CD4-positive, alpha-beta T cell (primary cell): Measurements from ENCODE around the gene HLA-DOA. TPM values are rescaled to one million over a fixed set of nuclear protein-coding genes. Genes with fewer than 3 reads are reported as not detected.
A peak's percentile ranks its signal among the peaks of the same experiment; 100 is the strongest.

Experiments
- ATAC-seq: fragments of 200-7000 bp; cut with Tn5 transposase; one replicate; pipeline ENCODE4 v1.10.0; 2022; ENCODE audit warnings: mild to moderate bottlenecking; ENCODE audit not compliant: poor library complexity
- CTCF ChIA-PET: fragments of 350-600 bp; sonication (Branson Sonifier 250); formaldehyde crosslinking; loops from one replicate; lab custom pipeline; 2021; ENCODE audit warnings: antibody characterized with exemption, inconsistent platforms; lab: Charles Lee
- POLR2A ChIA-PET: fragments of 350-600 bp; sonication (Branson Sonifier 250); formaldehyde crosslinking; loops from one replicate; lab custom pipeline; 2021; ENCODE audit warnings: antibody characterized with exemption, inconsistent platforms; lab: Charles Lee
- DNase-seq, 14 experiments: peaks; one replicate each; pipeline ENCODE4 v3.0.0-alpha.2; 2013 to 2020; ENCODE audit warnings: mixed read lengths in 2 of 14
- H3K27ac ChIP-seq, 2 donors: one replicate each; pipeline versions ENCODE4 v1.5.1 to v1.7.0; 2013; ENCODE audit warnings: low read length in 2 of 2, low read depth in 1 of 2, mild to moderate bottlenecking in 1 of 2
- H3K27me3 ChIP-seq, 2 experiments: 1 replicate in 1 of 2; 2 replicates in 1 of 2; pipeline versions ENCODE4 v1.6.1 to v1.7.0; 2013; ENCODE audit warnings: low read length in 2 of 2, control low read depth in 1 of 2, mild to moderate bottlenecking in 1 of 2, moderate library complexity in 1 of 2; ENCODE audit not compliant: insufficient read depth in 2 of 2, control insufficient read depth in 1 of 2
- H3K36me3 ChIP-seq: one replicate; pipeline ENCODE4 v1.6.1; 2013; ENCODE audit warnings: low read length, control low read depth; ENCODE audit not compliant: insufficient read depth
- H3K4me1 ChIP-seq: one replicate; pipeline ENCODE4 v1.6.1; 2013; ENCODE audit warnings: low read length, control low read depth; ENCODE audit not compliant: insufficient read depth
- H3K4me3 ChIP-seq: one replicate; pipeline ENCODE4 v1.5.1; 2013; ENCODE audit warnings: mild to moderate bottlenecking, low read length, moderate library complexity
- H3K9me3 ChIP-seq, 2 experiments: 1 replicate in 1 of 2; 2 replicates in 1 of 2; pipeline versions ENCODE4 v1.6.1 to v1.7.0; 2013; ENCODE audit warnings: low read length in 2 of 2, mild to moderate bottlenecking in 2 of 2, control low read depth in 1 of 2, moderate library complexity in 1 of 2; ENCODE audit not compliant: control insufficient read depth in 1 of 2, insufficient read depth in 1 of 2
- H3K27ac Mint-ChIP-seq: one replicate; pipeline ENCODE4 v1.8.0; 2020; ENCODE audit warnings: mixed read lengths
- H3K27me3 Mint-ChIP-seq: one replicate; pipeline ENCODE4 v1.8.0; 2021; ENCODE audit warnings: mixed read lengths
- H3K36me3 Mint-ChIP-seq: one replicate; pipeline ENCODE4 v1.8.0; 2021; ENCODE audit warnings: low read depth, mixed read lengths
- H3K4me1 Mint-ChIP-seq: one replicate; pipeline ENCODE4 v1.8.0; 2021; ENCODE audit warnings: low read depth, mixed read lengths
- H3K4me3 Mint-ChIP-seq: one replicate; pipeline ENCODE4 v1.8.0; 2020; ENCODE audit warnings: mild to moderate bottlenecking, mixed read lengths
- H3K9me3 Mint-ChIP-seq: one replicate; pipeline ENCODE4 v1.8.0; 2020; ENCODE audit warnings: mixed read lengths
- intact Hi-C, 2 experiments: fragments of 100-400 bp; cut with DNase I in 1 of 2; cut with micrococcal nuclease in 1 of 2; formaldehyde crosslinking; loops; one replicate each; pipeline versions ENCODE4 v1.15.1 to v1.9.0; 2023 to 2025; cut with DNase I, micrococcal nuclease
- total RNA-seq, 174 experiments: library from RNA in 2 of 174; stranded (reverse) in 2 of 174; gene quantifications; one replicate each; pipeline ENCODE4 v1.2.3 and lab custom pipeline; 2021 to 2026
- TF ChIP-seq, protein P1 (sequence below): fragments of 200-600 bp; IDR thresholded peaks from one replicate; pipeline ENCODE4 v1.8.0; 2022; ENCODE audit warnings: antibody characterized with exemption, mild to moderate bottlenecking

The HLA-DOA gene
- total RNA-seq, 2 experiments from 2014 or later, result 5.9 to 6.1 TPM

DNA sequence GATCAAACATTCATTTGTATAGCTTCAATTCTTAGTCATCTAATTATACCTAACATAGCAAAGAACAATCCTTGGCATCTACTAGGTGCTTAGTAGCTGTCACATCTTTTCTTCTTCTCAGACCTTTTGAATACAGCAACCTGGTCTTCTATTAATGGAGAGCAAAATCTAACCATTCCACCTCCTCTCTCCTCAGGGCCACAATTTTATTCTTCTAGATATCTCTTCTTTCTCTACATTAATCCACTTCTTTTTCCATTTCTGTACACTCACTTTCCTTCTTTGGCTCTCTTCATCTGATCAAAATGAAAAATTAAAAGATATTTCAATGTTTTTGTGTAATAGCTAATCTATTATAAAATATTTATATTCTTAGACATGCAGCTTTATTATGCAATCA is 9.0 kb upstream of the HLA-DOA start:
- Mint-ChIP-seq H3K36me3 (no peaks in the 10 kb centered on the region), H3K27me3 (peaks cover 5% of the 10 kb centered on the region), H3K9me3 (no peaks in the 10 kb centered on the region), H3K4me1 (peaks cover 36% of the 10 kb centered on the region), H3K27ac (peak overlapping the region; percentile 70), H3K4me3 (no peak overlapping the region)
- Histone ChIP-seq H3K9me3 (no peaks in the 10 kb centered on the region), H3K27ac (no peak overlapping the region), H3K4me3 (peak overlapping the region; percentile 30), H3K27me3 (peaks cover 8 to 10% of the 10 kb centered on the region in 2 experiments), H3K36me3 (no peaks in the 10 kb centered on the region), H3K4me1 (peaks cover 21% of the 10 kb centered on the region)
- ATAC-seq, result no peak
- ChIA-PET CTCF (interaction anchor here (1.1 kb wide), 1 partner anchor 230 kb away, joined by 3 read pairs; no protein-coding TSS in a partner anchor), POLR2A (interaction anchor here (1.1 to 2.4 kb wide), 4 partner anchors 45 to 231 kb away, joined by 4 to 14 read pairs (median 10); partner anchors contain the start of gene HLA-DPB1)
- no peak for DNase-seq
- intact Hi-C loops, result no loop called here
- TF ChIP-seq, protein P1, sequence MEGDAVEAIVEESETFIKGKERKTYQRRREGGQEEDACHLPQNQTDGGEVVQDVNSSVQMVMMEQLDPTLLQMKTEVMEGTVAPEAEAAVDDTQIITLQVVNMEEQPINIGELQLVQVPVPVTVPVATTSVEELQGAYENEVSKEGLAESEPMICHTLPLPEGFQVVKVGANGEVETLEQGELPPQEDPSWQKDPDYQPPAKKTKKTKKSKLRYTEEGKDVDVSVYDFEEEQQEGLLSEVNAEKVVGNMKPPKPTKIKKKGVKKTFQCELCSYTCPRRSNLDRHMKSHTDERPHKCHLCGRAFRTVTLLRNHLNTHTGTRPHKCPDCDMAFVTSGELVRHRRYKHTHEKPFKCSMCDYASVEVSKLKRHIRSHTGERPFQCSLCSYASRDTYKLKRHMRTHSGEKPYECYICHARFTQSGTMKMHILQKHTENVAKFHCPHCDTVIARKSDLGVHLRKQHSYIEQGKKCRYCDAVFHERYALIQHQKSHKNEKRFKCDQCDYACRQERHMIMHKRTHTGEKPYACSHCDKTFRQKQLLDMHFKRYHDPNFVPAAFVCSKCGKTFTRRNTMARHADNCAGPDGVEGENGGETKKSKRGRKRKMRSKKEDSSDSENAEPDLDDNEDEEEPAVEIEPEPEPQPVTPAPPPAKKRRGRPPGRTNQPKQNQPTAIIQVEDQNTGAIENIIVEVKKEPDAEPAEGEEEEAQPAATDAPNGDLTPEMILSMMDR, result no peak

DNA sequence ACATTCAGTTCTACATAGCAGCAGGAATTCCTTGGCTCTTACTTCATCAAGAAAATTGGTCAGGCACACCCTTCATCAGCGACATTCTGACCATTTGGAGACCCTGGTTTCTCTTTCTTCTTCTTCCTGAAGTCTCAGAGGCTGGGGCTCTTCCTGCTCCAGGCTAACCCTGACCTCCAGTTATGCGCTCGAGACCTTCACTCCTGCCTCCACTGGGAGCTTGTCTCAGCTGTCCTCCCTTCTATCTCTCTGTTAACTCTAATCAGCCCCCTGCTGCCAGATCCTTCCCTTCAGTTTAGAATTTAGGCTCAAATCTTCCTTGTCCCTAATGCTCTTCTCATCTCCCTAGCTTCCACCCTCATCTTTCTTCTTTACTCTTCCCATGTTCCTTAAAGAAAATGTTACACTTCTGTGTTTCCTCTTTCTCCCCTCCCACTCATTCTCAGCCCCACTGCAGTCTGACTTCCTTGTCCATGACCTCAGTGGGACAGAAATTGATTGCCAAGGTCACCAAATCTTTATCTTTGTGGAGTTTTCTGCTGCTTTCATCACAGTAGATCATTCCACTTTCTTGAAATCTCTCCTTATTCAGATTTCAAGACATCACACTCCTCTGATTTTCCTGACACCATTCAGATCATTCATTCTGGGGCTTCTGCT is 8.4 kb upstream of the HLA-DOA start:
- CTCF ChIA-PET, result interaction anchor here (1.1 kb wide), 1 partner anchor 231 kb away, joined by 3 read pairs; no protein-coding TSS in a partner anchor
- no peaks in the 10 kb centered on the region for H3K9me3 Mint-ChIP-seq
- no peak overlapping the region for H3K27ac ChIP-seq

DNA sequence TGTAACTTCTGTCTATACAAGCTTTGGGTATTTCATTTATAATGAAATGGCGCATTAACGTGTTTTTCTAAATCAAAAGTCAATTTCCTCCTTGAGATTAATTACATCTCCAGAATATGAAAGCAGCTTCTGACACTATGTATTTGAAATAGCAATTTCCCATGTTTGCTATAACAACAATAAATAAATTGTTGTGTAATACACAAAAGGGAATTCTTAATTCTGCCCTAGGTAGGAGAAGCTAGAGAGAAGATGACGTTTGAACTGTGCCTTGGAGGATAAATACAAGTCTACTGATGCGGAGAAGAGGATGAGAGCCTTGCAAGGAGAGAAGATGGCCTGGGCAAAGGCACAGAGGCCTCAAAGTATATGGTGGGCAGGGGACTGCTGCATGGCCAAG is 7.6 kb upstream of the HLA-DOA start:
- H3K4me3 Mint-ChIP-seq, result no peak overlapping the region
- H3K9me3 Mint-ChIP-seq, result no peaks in the 10 kb centered on the region
- Histone ChIP-seq H3K27me3 (peaks cover 8 to 10% of the 10 kb centered on the region in 2 experiments), H3K36me3 (no peaks in the 10 kb centered on the region), H3K4me1 (peaks cover 21% of the 10 kb centered on the region), H3K9me3 (no peaks in the 10 kb centered on the region), H3K27ac (no peak overlapping the region), H3K4me3 (no peak overlapping the region)
- H3K4me1 Mint-ChIP-seq, result peaks cover 36% of the 10 kb centered on the region
- ChIA-PET CTCF (interaction anchor here (1.2 to 4.6 kb wide), 2 partner anchors 66 to 232 kb away, joined by 4 to 35 read pairs; no protein-coding TSS in a partner anchor), POLR2A (interaction anchor here (2.4 to 3.4 kb wide), 2 partner anchors 59 to 232 kb away, joined by 7 to 20 read pairs; partner anchors contain the start of gene HLA-DPB1)
- no peak for DNase-seq
- no peaks in the 10 kb centered on the region for H3K36me3 Mint-ChIP-seq
- no peak overlapping the region for H3K27ac Mint-ChIP-seq
- TF ChIP-seq, protein P1, result no peak
- intact Hi-C loops, result no loop called here
- no peak for ATAC-seq
- peaks cover 5% of the 10 kb centered on the region for H3K27me3 Mint-ChIP-seq

More for the DNA sequence above, 8.4 kb upstream of the HLA-DOA start:
- Histone ChIP-seq H3K27me3 (peaks cover 8 to 10% of the 10 kb centered on the region in 2 experiments), H3K9me3 (no peaks in the 10 kb centered on the region), H3K4me1 (peaks cover 21% of the 10 kb centered on the region), H3K36me3 (no peaks in the 10 kb centered on the region), H3K4me3 (no peak overlapping the region)
- no peak for ATAC-seq
- peak overlapping the region; percentile 70 for H3K27ac Mint-ChIP-seq
- POLR2A ChIA-PET, result interaction anchor here (1.1 to 2.4 kb wide), 4 partner anchors 44 to 231 kb away, joined by 4 to 14 read pairs (median 10); partner anchors contain the start of gene HLA-DPB1
- peaks cover 5% of the 10 kb centered on the region for H3K27me3 Mint-ChIP-seq
- DNase-seq, result peak in 1 of 14 experiments; percentile 20
- peaks cover 36% of the 10 kb centered on the region for H3K4me1 Mint-ChIP-seq
- no peaks in the 10 kb centered on the region for H3K36me3 Mint-ChIP-seq
- peak overlapping the region; percentile 7 for H3K4me3 Mint-ChIP-seq
- intact Hi-C loops, result no loop called here
- TF ChIP-seq, protein P1, result no peak
